IPS-18c (cell line): Measurements from ENCODE around the gene GALR2.
"Not testable (repeated sequence)": the region's sequence is repeated elsewhere in the genome, so short reads cannot be mapped to it uniquely, and the experiment has no call there.

Source experiments
- H3K4me3 ChIP-seq: 2 replicates; pipeline ENCODE4 v1.7.0; 2013; ENCODE audit warnings: low read depth, mild to moderate bottlenecking, low read length, moderate library complexity; ENCODE audit not compliant: insufficient read depth
- H3K9me3 ChIP-seq: one replicate; pipeline ENCODE4 v1.6.1; 2013; ENCODE audit warnings: mild to moderate bottlenecking, low read length, moderate library complexity; ENCODE audit not compliant: control insufficient read depth, insufficient read depth

GALR2 gene

GRCh38 chr17:76074390-76075363 lies at the start of gene GALR2:
Gene GALR2 (plus strand): TSS chr17:76074781. CDS start chr17:76074884, 103 bp downstream.
- Histone ChIP-seq H3K4me3 (peak within 1 kb of the TSS; percentile 42), H3K9me3 (no peaks in the 10 kb centered on the region)

- H3K9me3 ChIP-seq = peaks cover 2% of the 10 kb centered on the region
- no peak overlapping the region for H3K4me3 ChIP-seq
These were observed 49.3 kb upstream of the GALR2 start for GRCh38 chr17:76025294-76025693.

- Histone ChIP-seq H3K4me3 (no peak overlapping the region), H3K9me3 (peaks cover 2% of the 10 kb centered on the region)
These were observed 47.8 kb upstream of the GALR2 start for GRCh38 chr17:76026714-76027158.

- Histone ChIP-seq H3K9me3 (peaks cover 2% of the 10 kb centered on the region), H3K4me3 (no peak within 1 kb of the TSS)
These were observed 47.3 kb upstream of the GALR2 start, which contains the start of gene EVPL for GRCh38 chr17:76027159-76027839. Gene EVPL (minus strand): TSS chr17:76027306. CDS start chr17:76027198, 108 bp downstream.

GRCh38 chr17:76032073-76032779 lies 42.4 kb upstream of the GALR2 start:
- peaks cover 2% of the 10 kb centered on the region for H3K9me3 ChIP-seq
- no peak overlapping the region for H3K4me3 ChIP-seq

- no peak overlapping the region for H3K4me3 ChIP-seq
These were observed 41.8 kb upstream of the GALR2 start for GRCh38 chr17:76032780-76033108.

GRCh38 chr17:76033139-76033538 lies 41.4 kb upstream of the GALR2 start:
- H3K4me3 ChIP-seq = no peak overlapping the region

More at GRCh38 chr17:76032780-76033108, 41.8 kb upstream of the GALR2 start:
- H3K9me3 ChIP-seq = peaks cover 2% of the 10 kb centered on the region

GRCh38 chr17:76034428-76035350 lies 39.9 kb upstream of the GALR2 start:
- no peak overlapping the region for H3K4me3 ChIP-seq
- no peaks in the 10 kb centered on the region for H3K9me3 ChIP-seq

More at GRCh38 chr17:76033139-76033538, 41.4 kb upstream of the GALR2 start:
- H3K9me3 ChIP-seq = peaks cover 2% of the 10 kb centered on the region

- no peaks in the 10 kb centered on the region for H3K9me3 ChIP-seq
- H3K4me3 ChIP-seq = no peak overlapping the region
These were observed 37.9 kb upstream of the GALR2 start for GRCh38 chr17:76036497-76037261.

- Histone ChIP-seq H3K4me3 (no peak overlapping the region), H3K9me3 (no peaks in the 10 kb centered on the region)
These were observed 36.5 kb upstream of the GALR2 start for GRCh38 chr17:76038050-76038449.

GRCh38 chr17:76039121-76039520 lies 35.5 kb upstream of the GALR2 start:
- Histone ChIP-seq H3K9me3 (no peaks in the 10 kb centered on the region), H3K4me3 (no peak overlapping the region)

- Histone ChIP-seq H3K9me3 (no peaks in the 10 kb centered on the region), H3K4me3 (no peak overlapping the region)
These were observed 34.2 kb upstream of the GALR2 start for GRCh38 chr17:76040376-76040775.

- H3K4me3 ChIP-seq, H3K9me3 ChIP-seq: not testable (repeated sequence)
These were observed 31.7 kb upstream of the GALR2 start for GRCh38 chr17:76042868-76043267.

GRCh38 chr17:76044475-76045007 lies 30.0 kb upstream of the GALR2 start:
- H3K9me3 ChIP-seq, H3K4me3 ChIP-seq: not testable (repeated sequence)

- Histone ChIP-seq H3K4me3 (no peak overlapping the region), H3K9me3 (no peaks in the 10 kb centered on the region)
These were observed 28.5 kb upstream of the GALR2 start for GRCh38 chr17:76046064-76046463.
